Caco-2 (cell line): ENCODE results near the gene SLC29A4. TPM values are rescaled to one million over a fixed set of nuclear protein-coding genes. Genes with fewer than 3 reads are reported as not detected.

Experiments
- BruUV-seq: library from RNA; stranded (reverse); fragments of 400-500 nt; replicated peaks from 2 replicates; lab custom pipeline; 2021; lab: Mats Ljungman, UMichigan
- CTCF ChIA-PET: fragments of 300-600 bp; sonication (Branson Sonifier 250); formaldehyde crosslinking; loops from one replicate; lab custom pipeline; 2022; ENCODE audit warnings: antibody characterized with exemption; lab: Charles Lee
- POLR2A ChIA-PET: fragments of 300-600 bp; sonication (Branson Sonifier 250); formaldehyde crosslinking; loops from one replicate; lab custom pipeline; 2022; ENCODE audit warnings: antibody characterized with exemption; lab: Charles Lee
- DNase-seq, 2 experiments: peaks; one replicate each; pipeline versions ENCODE4 v3.0.0 to v3.0.0-alpha.2; 2020 to 2022
- H3K27me3 ChIP-seq: replicated peaks from 2 replicates; pipeline ENCODE4 v1.6.0; 2011; ENCODE audit warnings: low read length; ENCODE audit not compliant: control insufficient read depth, insufficient read depth
- H3K36me3 ChIP-seq: 2 replicates; pipeline ENCODE4 v1.5.1; 2011; ENCODE audit warnings: low read length; ENCODE audit not compliant: control insufficient read depth, insufficient read depth
- H3K4me1 ChIP-seq: fragments of 250-450 bp; sonication (Bioruptor Pico); 2 replicates; pipeline ENCODE4 v1.5.1; 2020; ENCODE audit warnings: mild to moderate bottlenecking
- H3K4me3 ChIP-seq: 2 replicates; pipeline ENCODE4 v1.5.1; 2011; ENCODE audit warnings: low read depth, mild to moderate bottlenecking, control low read depth, low read length
- H3K9me3 ChIP-seq: fragments of 250-450 bp; sonication (Bioruptor Pico); 2 replicates; pipeline ENCODE4 v1.5.1; 2020; ENCODE audit warnings: mild to moderate bottlenecking, moderate library complexity
- H3K27ac Mint-ChIP-seq: one replicate; pipeline ENCODE4 v1.8.0; 2022; ENCODE audit warnings: mixed read lengths; ENCODE audit not compliant: unreplicated experiment
- H3K27me3 Mint-ChIP-seq: one replicate; pipeline ENCODE4 v1.8.0; 2022; ENCODE audit warnings: mixed read lengths; ENCODE audit not compliant: insufficient read depth, unreplicated experiment
- H3K36me3 Mint-ChIP-seq: one replicate; pipeline ENCODE4 v1.8.0; 2022; ENCODE audit warnings: mild to moderate bottlenecking, mixed read lengths; ENCODE audit not compliant: insufficient read depth, unreplicated experiment
- H3K4me1 Mint-ChIP-seq: one replicate; pipeline ENCODE4 v1.8.0; 2022; ENCODE audit warnings: low read depth, mixed read lengths; ENCODE audit not compliant: unreplicated experiment
- H3K4me3 Mint-ChIP-seq: one replicate; pipeline ENCODE4 v1.8.0; 2022; ENCODE audit warnings: mild to moderate bottlenecking, moderate library complexity, mixed read lengths; ENCODE audit not compliant: unreplicated experiment
- H3K9me3 Mint-ChIP-seq: one replicate; pipeline ENCODE4 v1.8.0; 2022; ENCODE audit warnings: mixed read lengths; ENCODE audit not compliant: unreplicated experiment
- intact Hi-C: fragments of 100-400 bp; cut with micrococcal nuclease; formaldehyde crosslinking; loops from one replicate; pipeline ENCODE4 v1.10.0; 2022; ENCODE audit not compliant: unreplicated experiment
- total RNA-seq: library from RNA; stranded (reverse); gene quantifications from 2 replicates; pipeline ENCODE4 v1.2.3, GENCODE V29; 2022
- TF ChIP-seq, protein P1 (sequence below), 2 experiments: fragments of 200-600 bp in 1 of 2; IDR thresholded peaks; 1 replicate in 1 of 2; 2 replicates in 1 of 2; pipeline versions ENCODE4 v1.5.1 to v1.8.0; 2011 to 2022; ENCODE audit warnings: antibody characterized with exemption in 1 of 2, control low read depth in 1 of 2, inconsistent platforms in 1 of 2, low read depth in 1 of 2, low read length in 1 of 2, mild to moderate bottlenecking in 1 of 2, moderate library complexity in 1 of 2; ENCODE audit not compliant: insufficient read depth in 1 of 2, severe bottlenecking in 1 of 2, unreplicated experiment in 1 of 2

The SLC29A4 gene
- total RNA-seq, 1 experiment from 2014 or later: 34.6 TPM

DNA sequence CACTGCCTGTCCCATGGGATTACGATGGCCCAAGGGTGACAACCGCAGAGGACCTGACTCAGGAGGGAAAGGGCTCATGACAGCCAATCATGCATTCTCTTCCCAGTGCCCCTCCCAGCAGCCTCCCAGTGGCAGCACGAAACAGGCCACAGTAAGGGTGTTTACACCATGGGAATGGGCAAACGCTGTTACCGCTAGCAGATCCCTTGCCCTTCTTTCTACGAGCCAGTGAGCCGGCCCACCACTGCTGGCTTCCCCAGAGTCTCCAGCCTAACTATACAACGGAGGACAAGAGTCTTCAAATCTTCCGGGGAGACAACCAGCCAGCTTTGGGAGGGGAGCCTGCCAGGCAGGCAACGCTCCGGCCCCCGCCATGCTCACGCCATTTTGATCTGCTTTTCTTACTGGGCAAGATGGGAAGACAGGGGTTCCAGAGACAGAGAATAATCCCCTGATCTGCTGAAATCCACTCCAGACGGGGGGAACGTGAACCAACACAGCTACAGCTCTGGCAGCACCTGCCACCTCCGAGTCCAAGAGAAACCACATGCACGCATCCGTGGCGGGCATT is 69.8 kb downstream of the SLC29A4 start:
- no peak overlapping the region for H3K4me3 ChIP-seq
- no peaks in the 10 kb centered on the region for H3K9me3 Mint-ChIP-seq
- intact Hi-C loops: no loop called here
- POLR2A ChIA-PET: no interaction called here
- peak overlapping the region; percentile 31 for H3K27ac Mint-ChIP-seq
- no peaks in the 10 kb centered on the region for H3K9me3 ChIP-seq
- H3K4me1 Mint-ChIP-seq: peaks cover 14% of the 10 kb centered on the region
- H3K4me1 ChIP-seq: 0 out of 2 replicates have a peak, but pooled peaks cover 4% of the 10 kb centered on the region
- CTCF ChIA-PET: no interaction called here
- no peak overlapping the region for H3K4me3 Mint-ChIP-seq
- peaks cover 63% of the 10 kb centered on the region for H3K36me3 Mint-ChIP-seq
- no peak for DNase-seq
- H3K36me3 ChIP-seq: peaks cover 8% of the 10 kb centered on the region
- TF ChIP-seq, protein P1, sequence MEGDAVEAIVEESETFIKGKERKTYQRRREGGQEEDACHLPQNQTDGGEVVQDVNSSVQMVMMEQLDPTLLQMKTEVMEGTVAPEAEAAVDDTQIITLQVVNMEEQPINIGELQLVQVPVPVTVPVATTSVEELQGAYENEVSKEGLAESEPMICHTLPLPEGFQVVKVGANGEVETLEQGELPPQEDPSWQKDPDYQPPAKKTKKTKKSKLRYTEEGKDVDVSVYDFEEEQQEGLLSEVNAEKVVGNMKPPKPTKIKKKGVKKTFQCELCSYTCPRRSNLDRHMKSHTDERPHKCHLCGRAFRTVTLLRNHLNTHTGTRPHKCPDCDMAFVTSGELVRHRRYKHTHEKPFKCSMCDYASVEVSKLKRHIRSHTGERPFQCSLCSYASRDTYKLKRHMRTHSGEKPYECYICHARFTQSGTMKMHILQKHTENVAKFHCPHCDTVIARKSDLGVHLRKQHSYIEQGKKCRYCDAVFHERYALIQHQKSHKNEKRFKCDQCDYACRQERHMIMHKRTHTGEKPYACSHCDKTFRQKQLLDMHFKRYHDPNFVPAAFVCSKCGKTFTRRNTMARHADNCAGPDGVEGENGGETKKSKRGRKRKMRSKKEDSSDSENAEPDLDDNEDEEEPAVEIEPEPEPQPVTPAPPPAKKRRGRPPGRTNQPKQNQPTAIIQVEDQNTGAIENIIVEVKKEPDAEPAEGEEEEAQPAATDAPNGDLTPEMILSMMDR (IDR thresholded peaks at IDR 0.05; ENCODE audit: insufficient read depth in 1 of 2, low read depth in 1 of 2, low read length in 1 of 2, severe bottlenecking in 1 of 2, unreplicated experiment in 1 of 2): no peak
- no TSS peak for BruUV-seq
- no peaks in the 10 kb centered on the region for H3K27me3 Mint-ChIP-seq
- H3K27me3 ChIP-seq: no peaks in the 10 kb centered on the region

DNA sequence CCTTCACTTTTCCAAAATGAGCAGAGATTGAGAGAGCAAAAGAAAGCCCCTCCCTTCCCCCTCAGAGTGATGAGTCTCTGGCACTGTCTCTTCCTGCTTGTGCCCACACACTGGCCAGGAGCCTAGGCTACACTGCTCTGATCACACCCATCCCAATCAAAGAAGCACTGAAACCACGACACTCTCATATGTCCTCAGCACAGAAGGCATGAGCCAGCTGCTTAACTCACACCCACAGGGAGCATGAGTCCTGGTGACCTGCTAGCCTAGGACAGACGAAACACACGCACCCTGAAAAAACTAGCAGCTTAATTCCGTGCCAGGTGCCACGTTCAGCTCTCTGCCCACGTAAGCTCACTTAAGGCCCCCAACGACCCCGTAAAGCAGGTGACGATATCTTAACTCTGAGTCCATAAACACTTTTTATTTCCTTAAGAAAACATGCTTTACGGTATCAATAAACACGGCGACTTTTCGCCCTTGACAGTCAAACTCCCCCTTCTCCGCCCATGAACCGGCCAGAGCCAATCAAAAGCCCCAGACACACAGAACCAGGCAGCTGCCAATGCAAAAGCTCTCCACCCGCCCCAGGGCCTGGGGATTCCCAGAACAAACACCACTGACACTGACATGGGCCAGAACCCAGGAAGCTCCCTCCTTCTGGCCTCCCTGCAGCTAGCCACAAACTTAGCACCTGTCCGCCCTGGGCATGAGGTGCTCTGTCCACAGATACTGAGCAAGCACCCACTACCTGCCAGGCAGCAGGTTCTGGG is 71.9 kb downstream of the SLC29A4 start:
- Histone ChIP-seq H3K9me3 (no peaks in the 10 kb centered on the region), H3K4me3 (no peak overlapping the region), H3K27me3 (no peaks in the 10 kb centered on the region), H3K36me3 (peaks cover 10% of the 10 kb centered on the region), H3K4me1 (0 out of 2 replicates have a peak, but pooled peaks cover 4% of the 10 kb centered on the region)
- intact Hi-C loops: no loop called here
- ChIA-PET POLR2A (no interaction called here), CTCF (interaction anchor here (0.6 to 0.9 kb wide), 2 partner anchors 11 to 96 kb away, joined by 3 read pairs; no protein-coding TSS in a partner anchor)
- BruUV-seq: no TSS peak
- Mint-ChIP-seq H3K4me3 (peak overlapping the region; percentile 8), H3K36me3 (peaks cover 83% of the 10 kb centered on the region), H3K4me1 (peaks cover 14% of the 10 kb centered on the region), H3K27me3 (no peaks in the 10 kb centered on the region), H3K9me3 (no peaks in the 10 kb centered on the region), H3K27ac (peak overlapping the region; percentile 21)
- TF ChIP-seq, protein P1 (IDR thresholded peaks at IDR 0.05; ENCODE audit: insufficient read depth in 1 of 2, low read depth in 1 of 2, low read length in 1 of 2, severe bottlenecking in 1 of 2, unreplicated experiment in 1 of 2): no peak
- DNase-seq: peak; percentile 17 to 65

Other genes with a start within 250 kb of the SLC29A4 start
- gene RBAK, start 237.1 kb upstream of the SLC29A4 start, total RNA-seq: 16.0 and 16.1 TPM in 2 replicates
- 70.3 and 81.6 TPM in 2 replicates for gene WIPI2, start 92.7 kb upstream of the SLC29A4 start, total RNA-seq
- 73.7 and 75.6 TPM in 2 replicates for gene TNRC18, start 140.9 kb downstream of the SLC29A4 start, total RNA-seq
- gene FBXL18, start 230.9 kb downstream of the SLC29A4 start, total RNA-seq: 22.1 and 24.6 TPM in 2 replicates
- gene ACTB, start 247.7 kb downstream of the SLC29A4 start, total RNA-seq: 3,565 and 4,201 TPM in 2 replicates